Body of pancreas (tissue), 4 donors: ENCODE measurements around the gene USP49. TPM values are rescaled to one million over a fixed set of nuclear protein-coding genes. Genes with fewer than 3 reads are reported as not detected.

Experiments
- ATAC-seq: fragments of 150-250 bp; one replicate; pipeline ENCODE4 v1.9.1; 2016
- DNase-seq, 4 donors: peaks; one replicate each; pipeline ENCODE4 v3.0.0-alpha.2; 2019
- H3K27ac ChIP-seq, 4 donors: fragments of 200-600 bp; sonication (generic); 1 replicate in 3 of 4; 2 replicates in 1 of 4; pipeline versions ENCODE4 v1.5.1 to v1.6.1; 2016 to 2019; ENCODE audit warnings: mild to moderate bottlenecking in 1 of 4, mixed read lengths in 1 of 4, moderate library complexity in 1 of 4
- H3K27me3 ChIP-seq, 2 donors: fragments of 200-600 bp; sonication (generic); one replicate each; pipeline ENCODE4 v1.6.0; 2016; ENCODE audit warnings: mild to moderate bottlenecking in 1 of 2
- H3K36me3 ChIP-seq, 2 donors: fragments of 200-600 bp; sonication (generic); replicated peaks in 1 of 2; 2 replicates each; pipeline ENCODE4 v1.5.1; 2016; ENCODE audit warnings: low read depth in 2 of 2; ENCODE audit not compliant: insufficient read depth in 1 of 2
- H3K4me1 ChIP-seq: fragments of 200-600 bp; sonication (generic); one replicate; pipeline ENCODE4 v1.6.0; 2016
- H3K4me3 ChIP-seq, 2 donors: fragments of 200-600 bp; sonication (generic); 1 replicate in 1 of 2; 2 replicates in 1 of 2; pipeline ENCODE4 v1.5.1; 2016 to 2019
- H3K9me3 ChIP-seq, 3 donors: fragments of 200-600 bp; sonication (generic); 1 replicate in 2 of 3; 2 replicates in 1 of 3; pipeline ENCODE4 v1.5.1; 2016
- POLR2A ChIP-seq, 3 donors: fragments of 450-650 bp; IDR thresholded peaks; one replicate each; pipeline ENCODE4 v1.6.1; 2016; ENCODE audit warnings: antibody characterized with exemption in 3 of 3, mild to moderate bottlenecking in 2 of 3
- WGBS, 2 donors: methylation state at CpG; one replicate each; pipeline ENCODE4 v1.1.5; 2017; 5-methylcytosine and 5-hydroxymethylcytosine counted together
- intact Hi-C: fragments of 100-400 bp; cut with DNase I; formaldehyde crosslinking; loops from one replicate; pipeline ENCODE4 v1.15.1; 2023
- total RNA-seq, 2 donors: library from RNA; depleted of rRNA; stranded (reverse); fragments of >200 nt; gene quantifications; one replicate each; pipeline ENCODE4 v1.1.0, GENCODE V29; 2016
- TF ChIP-seq, protein P1 (sequence below), 7 experiments: fragments of 450-650 bp in 4 of 7; fragments of 200-600 bp in 3 of 7; sonication (generic) in 3 of 7; IDR thresholded peaks; one replicate each; pipeline ENCODE4 v1.5.1; 2016 to 2019; ENCODE audit warnings: antibody characterized with exemption in 7 of 7

Gene USP49
- total RNA-seq, 2 donors from 2014 or later = 3.3 to 5.2 TPM

DNA sequence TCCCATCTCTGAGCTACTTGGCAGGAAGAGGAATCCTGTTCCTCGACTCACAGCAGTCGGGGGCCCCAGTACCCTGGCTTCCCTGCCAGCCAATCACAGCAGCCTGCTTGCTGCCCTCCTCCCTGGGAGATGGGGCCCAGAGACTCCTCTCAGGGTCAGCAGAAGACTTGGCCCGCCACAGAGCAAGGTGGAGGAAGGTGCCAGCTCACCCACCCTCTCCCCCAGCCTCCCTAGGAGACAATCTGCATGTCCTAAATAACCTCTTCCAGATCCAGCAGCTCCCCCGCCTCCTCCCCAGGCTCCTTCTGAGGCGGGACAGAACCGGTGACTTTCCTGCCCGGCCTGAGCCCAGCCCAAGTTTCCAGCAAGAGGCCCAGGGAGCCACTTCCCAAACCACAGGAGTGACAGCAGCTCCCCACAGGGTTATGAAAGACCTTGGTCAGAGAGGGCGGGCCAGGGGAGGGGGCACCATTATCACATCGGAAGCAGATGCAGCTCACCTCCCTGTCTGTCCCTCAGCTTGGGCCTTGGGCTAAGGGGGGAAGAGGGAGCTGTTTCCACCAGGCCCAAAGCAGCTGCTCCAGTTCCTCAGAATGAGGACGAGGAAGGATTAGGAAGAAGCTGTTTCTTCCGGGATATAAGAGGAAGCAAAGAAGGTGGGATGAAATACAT is 44.1 kb upstream of the USP49 start:
- no peak overlapping the region for H3K4me3 ChIP-seq
- intact Hi-C loops = loop anchor here (5.0 to 10.0 kb wide), 2 partner anchors 95 to 103 kb away; no protein-coding TSS in a partner anchor
- WGBS, 2 donors = 57 to 68% methylated on average over 5 to 11 of the region's 11 CpGs
- H3K27me3 ChIP-seq = no peaks in the 10 kb centered on the region
- no peaks in the 10 kb centered on the region for H3K9me3 ChIP-seq
- H3K4me1 ChIP-seq = peaks cover 43% of the 10 kb centered on the region
- TF ChIP-seq POLR2A (IDR thresholded peaks at IDR 0.05) = no peak
- TF ChIP-seq, protein P1, sequence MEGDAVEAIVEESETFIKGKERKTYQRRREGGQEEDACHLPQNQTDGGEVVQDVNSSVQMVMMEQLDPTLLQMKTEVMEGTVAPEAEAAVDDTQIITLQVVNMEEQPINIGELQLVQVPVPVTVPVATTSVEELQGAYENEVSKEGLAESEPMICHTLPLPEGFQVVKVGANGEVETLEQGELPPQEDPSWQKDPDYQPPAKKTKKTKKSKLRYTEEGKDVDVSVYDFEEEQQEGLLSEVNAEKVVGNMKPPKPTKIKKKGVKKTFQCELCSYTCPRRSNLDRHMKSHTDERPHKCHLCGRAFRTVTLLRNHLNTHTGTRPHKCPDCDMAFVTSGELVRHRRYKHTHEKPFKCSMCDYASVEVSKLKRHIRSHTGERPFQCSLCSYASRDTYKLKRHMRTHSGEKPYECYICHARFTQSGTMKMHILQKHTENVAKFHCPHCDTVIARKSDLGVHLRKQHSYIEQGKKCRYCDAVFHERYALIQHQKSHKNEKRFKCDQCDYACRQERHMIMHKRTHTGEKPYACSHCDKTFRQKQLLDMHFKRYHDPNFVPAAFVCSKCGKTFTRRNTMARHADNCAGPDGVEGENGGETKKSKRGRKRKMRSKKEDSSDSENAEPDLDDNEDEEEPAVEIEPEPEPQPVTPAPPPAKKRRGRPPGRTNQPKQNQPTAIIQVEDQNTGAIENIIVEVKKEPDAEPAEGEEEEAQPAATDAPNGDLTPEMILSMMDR (IDR thresholded peaks at IDR 0.05) = no peak
- DNase-seq = peak in 1 of 4 donors; percentile 32
- H3K36me3 ChIP-seq = peaks cover 0 to 4% of the 10 kb centered on the region in 2 donors
- H3K27ac ChIP-seq = peak overlapping the region in 1 of 4 donors; percentile 0
- no peak for ATAC-seq

GRCh38 chr6:41938590-41939175 is 43.5 kb upstream of the USP49 start:
- Histone ChIP-seq H3K9me3 (no peaks in the 10 kb centered on the region), H3K36me3 (peaks cover 0 to 4% of the 10 kb centered on the region in 2 donors), H3K27me3 (no peaks in the 10 kb centered on the region), H3K4me1 (peaks cover 43% of the 10 kb centered on the region), H3K4me3 (no peak overlapping the region), H3K27ac (peak overlapping the region in 1 of 4 donors; percentile 11)
- TF ChIP-seq POLR2A (IDR thresholded peaks at IDR 0.05) = no peak
- TF ChIP-seq, protein P1 (IDR thresholded peaks at IDR 0.05) = no peak
- ATAC-seq = no peak
- intact Hi-C loops = loop anchor here (5.0 to 10.0 kb wide), 2 partner anchors 94 to 104 kb away; no protein-coding TSS in a partner anchor
- no peak for DNase-seq
- WGBS, 2 donors = 69 to 82% methylated on average over 4 to 5 of the region's 5 CpGs

DNA sequence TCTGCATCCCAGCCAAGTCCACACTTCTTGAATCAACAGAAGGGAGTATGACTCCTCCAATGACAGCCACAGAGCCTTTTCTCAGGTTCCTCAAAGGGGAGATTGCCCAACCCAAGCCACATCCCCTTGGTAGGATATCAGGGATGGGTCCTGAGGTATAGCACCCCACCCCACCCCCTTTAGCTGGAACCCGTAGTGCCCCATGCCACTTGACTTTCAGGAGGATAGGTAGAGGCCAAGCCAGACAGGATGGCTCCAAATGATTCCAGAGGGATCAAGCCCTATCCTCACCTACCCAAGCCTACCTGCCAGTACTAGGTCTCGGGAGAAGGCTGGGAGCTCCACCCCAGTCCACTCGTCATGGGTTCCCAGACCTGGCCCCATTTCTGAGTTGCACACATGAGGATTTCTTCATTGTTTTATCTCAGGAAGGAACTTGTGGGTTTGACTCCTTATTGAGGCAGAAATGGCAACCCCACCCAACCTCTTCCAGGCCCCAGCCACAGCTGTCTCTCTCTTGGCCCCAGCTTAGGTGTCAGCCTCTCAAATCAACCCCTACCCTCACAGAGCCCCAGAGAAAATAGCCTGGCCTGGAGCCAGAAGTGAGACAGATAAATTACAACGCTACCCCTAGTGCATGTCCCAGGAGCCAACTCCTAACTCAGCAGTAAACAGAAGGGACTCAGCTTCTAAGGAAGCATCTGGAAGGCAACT is 42.8 kb upstream of the USP49 start:
- TF ChIP-seq, protein P1 (IDR thresholded peaks at IDR 0.05) = no peak
- no peak for TF ChIP-seq POLR2A (IDR thresholded peaks at IDR 0.05)
- 59% methylated on average over 3 to 4 of the region's 4 CpGs for WGBS, 2 donors
- Histone ChIP-seq H3K4me1 (peaks cover 43% of the 10 kb centered on the region), H3K9me3 (no peaks in the 10 kb centered on the region), H3K36me3 (peaks cover 0 to 5% of the 10 kb centered on the region in 2 donors), H3K27ac (peak overlapping the region in 1 of 4 donors; percentile 11), H3K4me3 (no peak overlapping the region), H3K27me3 (no peaks in the 10 kb centered on the region)
- intact Hi-C loops = loop anchor here (5.0 to 10.0 kb wide), 2 partner anchors 93 to 104 kb away; no protein-coding TSS in a partner anchor
- ATAC-seq (no peak), DNase-seq (no peak)

DNA sequence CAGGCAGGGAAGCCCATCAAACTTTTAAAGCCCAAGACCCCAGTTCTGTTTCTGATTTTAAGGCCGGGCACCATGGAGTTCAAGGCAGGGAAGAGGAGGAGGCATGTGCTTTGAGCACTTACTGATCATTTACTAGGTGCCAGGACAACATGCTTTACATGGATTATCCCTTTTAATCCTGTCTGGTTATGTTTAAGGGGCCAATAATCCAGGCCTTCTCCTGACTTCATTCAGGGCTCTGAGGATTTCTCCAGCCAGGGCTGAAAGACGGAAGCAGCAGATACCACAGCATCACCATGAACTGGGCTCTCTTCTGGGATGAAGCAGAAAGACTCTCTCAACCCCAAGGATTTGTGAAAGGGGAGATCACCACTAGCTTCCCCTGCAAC is 42.3 kb upstream of the USP49 start:
- DNase-seq (no peak), ATAC-seq (no peak)
- intact Hi-C loops = loop anchor here (5.0 to 10.0 kb wide), 2 partner anchors 93 to 105 kb away; no protein-coding TSS in a partner anchor
- Histone ChIP-seq H3K4me3 (no peak overlapping the region), H3K9me3 (no peaks in the 10 kb centered on the region), H3K27ac (no peak overlapping the region), H3K36me3 (peaks cover 5 to 10% of the 10 kb centered on the region in 2 donors), H3K4me1 (peaks cover 43% of the 10 kb centered on the region), H3K27me3 (no peaks in the 10 kb centered on the region)
- TF ChIP-seq POLR2A (IDR thresholded peaks at IDR 0.05) = no peak
- TF ChIP-seq, protein P1 (IDR thresholded peaks at IDR 0.05) = no peak
- 51 to 66% methylated on average over 2 of the region's 2 CpGs for WGBS, 2 donors
